ENCODE measurements around the gene AXDND1.

GRCh38 chr1:179601093-179601492 lies 235.3 kb downstream of the AXDND1 start:
- TF ChIP-seq ZFP30 (CRISPR knock-in tag; IDR thresholded peaks at IDR 0.05) (no peak), ZFP3 (CRISPR knock-in tag; IDR thresholded peaks at IDR 0.05) (no peak), ZC3H10 (CRISPR knock-in tag; IDR thresholded peaks at IDR 0.05) (no peak), TOX (CRISPR knock-in tag; IDR thresholded peaks at IDR 0.05; ENCODE audit: borderline replicate concordance) (no peak), TCF4 (CRISPR knock-in tag; IDR thresholded peaks at IDR 0.05; ENCODE audit: borderline replicate concordance) (no peak), GLIS3 (CRISPR knock-in tag; IDR thresholded peaks at IDR 0.05) (no peak), ZNF8 (CRISPR knock-in tag; IDR thresholded peaks at IDR 0.05) (no peak), ZNF70 (CRISPR knock-in tag; IDR thresholded peaks at IDR 0.05) (no peak)
- TF ChIP-seq, protein P1, sequence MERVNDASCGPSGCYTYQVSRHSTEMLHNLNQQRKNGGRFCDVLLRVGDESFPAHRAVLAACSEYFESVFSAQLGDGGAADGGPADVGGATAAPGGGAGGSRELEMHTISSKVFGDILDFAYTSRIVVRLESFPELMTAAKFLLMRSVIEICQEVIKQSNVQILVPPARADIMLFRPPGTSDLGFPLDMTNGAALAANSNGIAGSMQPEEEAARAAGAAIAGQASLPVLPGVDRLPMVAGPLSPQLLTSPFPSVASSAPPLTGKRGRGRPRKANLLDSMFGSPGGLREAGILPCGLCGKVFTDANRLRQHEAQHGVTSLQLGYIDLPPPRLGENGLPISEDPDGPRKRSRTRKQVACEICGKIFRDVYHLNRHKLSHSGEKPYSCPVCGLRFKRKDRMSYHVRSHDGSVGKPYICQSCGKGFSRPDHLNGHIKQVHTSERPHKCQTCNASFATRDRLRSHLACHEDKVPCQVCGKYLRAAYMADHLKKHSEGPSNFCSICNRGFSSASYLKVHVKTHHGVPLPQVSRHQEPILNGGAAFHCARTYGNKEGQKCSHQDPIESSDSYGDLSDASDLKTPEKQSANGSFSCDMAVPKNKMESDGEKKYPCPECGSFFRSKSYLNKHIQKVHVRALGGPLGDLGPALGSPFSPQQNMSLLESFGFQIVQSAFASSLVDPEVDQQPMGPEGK (CRISPR knock-in tag; IDR thresholded peaks at IDR 0.05; ENCODE audit: borderline replicate concordance) = no peak

All from SK-N-SH treated with all-trans-retinoic acid at 6 μM for 48 hours (cell line).